Retinal pigment epithelial cell (primary cell): Measurements from ENCODE around the gene ATP5MC2.
"Not testable (repeated sequence)": the region's sequence is repeated elsewhere in the genome, so short reads cannot be mapped to it uniquely, and the experiment has no call there.

Experiments
- DNase-seq: peaks from one replicate; pipeline ENCODE4 v3.0.0-alpha.2; 2010; ENCODE audit warnings: low read depth
- H3K4me3 ChIP-seq: 2 replicates; pipeline ENCODE4 v1.5.1; 2011; ENCODE audit warnings: mild to moderate bottlenecking, low read length, control low read depth, moderate library complexity
- TF ChIP-seq, protein P1 (sequence below): conservative IDR thresholded peaks from 2 replicates; pipeline ENCODE4 v1.5.1; 2011; ENCODE audit warnings: low read depth, low read length, control low read depth, inconsistent platforms

Gene ATP5MC2

GRCh38 chr12:53651737-53652136, 24.1 kb downstream of the ATP5MC2 start:
- TF ChIP-seq, protein P1, sequence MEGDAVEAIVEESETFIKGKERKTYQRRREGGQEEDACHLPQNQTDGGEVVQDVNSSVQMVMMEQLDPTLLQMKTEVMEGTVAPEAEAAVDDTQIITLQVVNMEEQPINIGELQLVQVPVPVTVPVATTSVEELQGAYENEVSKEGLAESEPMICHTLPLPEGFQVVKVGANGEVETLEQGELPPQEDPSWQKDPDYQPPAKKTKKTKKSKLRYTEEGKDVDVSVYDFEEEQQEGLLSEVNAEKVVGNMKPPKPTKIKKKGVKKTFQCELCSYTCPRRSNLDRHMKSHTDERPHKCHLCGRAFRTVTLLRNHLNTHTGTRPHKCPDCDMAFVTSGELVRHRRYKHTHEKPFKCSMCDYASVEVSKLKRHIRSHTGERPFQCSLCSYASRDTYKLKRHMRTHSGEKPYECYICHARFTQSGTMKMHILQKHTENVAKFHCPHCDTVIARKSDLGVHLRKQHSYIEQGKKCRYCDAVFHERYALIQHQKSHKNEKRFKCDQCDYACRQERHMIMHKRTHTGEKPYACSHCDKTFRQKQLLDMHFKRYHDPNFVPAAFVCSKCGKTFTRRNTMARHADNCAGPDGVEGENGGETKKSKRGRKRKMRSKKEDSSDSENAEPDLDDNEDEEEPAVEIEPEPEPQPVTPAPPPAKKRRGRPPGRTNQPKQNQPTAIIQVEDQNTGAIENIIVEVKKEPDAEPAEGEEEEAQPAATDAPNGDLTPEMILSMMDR, result no peak
- no peak overlapping the region for H3K4me3 ChIP-seq
- DNase-seq, result no peak

DNA sequence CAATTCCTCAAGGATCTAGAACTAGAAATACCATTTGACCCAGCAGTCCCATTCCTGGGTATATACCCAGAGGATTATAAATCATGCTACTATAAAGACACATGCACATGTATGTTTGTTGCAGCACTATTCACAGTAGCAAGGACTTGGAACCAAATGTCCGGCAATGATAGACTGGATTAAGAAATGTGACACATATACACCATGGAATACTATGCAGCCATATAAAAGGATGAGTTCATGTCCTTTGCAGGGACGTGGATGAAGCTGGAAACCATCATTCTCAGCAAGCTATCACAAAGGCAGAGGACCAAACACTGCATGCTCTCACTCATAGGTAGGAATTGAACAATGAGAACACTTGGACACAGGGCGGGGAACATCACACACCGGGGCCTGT, 29.6 kb downstream of the ATP5MC2 start:
- H3K4me3 ChIP-seq, DNase-seq: not testable (repeated sequence)

GRCh38 chr12:53645165-53645564, 30.7 kb downstream of the ATP5MC2 start:
- TF ChIP-seq, protein P1, result no peak
- no peak overlapping the region for H3K4me3 ChIP-seq
- no peak for DNase-seq

- DNase-seq, result no peak
- no peak overlapping the region for H3K4me3 ChIP-seq
- TF ChIP-seq, protein P1, result no peak
Measured at GRCh38 chr12:53644133-53644532, 31.8 kb downstream of the ATP5MC2 start.

GRCh38 chr12:53643232-53643979, 32.5 kb downstream of the ATP5MC2 start:
- no peak overlapping the region for H3K4me3 ChIP-seq
- DNase-seq, result no peak
- TF ChIP-seq, protein P1, result no peak

DNA sequence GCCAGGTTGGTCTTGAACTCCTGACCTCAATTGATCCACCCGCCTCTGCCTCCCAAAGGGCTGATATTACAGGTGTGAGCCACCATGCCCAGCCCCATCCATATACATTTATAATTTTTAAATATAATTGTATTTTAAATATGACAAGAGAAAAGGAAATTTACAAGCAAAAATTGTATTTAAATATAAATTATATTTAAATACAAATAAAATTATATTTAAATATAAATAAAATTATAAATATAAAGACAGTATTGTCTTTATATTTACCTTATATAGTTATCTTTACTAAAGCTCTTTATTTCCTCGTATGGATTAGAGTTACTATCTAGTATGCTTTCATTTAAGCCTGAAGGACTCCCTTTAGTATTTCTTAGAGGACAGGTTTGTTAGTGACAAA, 37.8 kb downstream of the ATP5MC2 start:
- TF ChIP-seq, protein P1, result no peak
- no peak overlapping the region for H3K4me3 ChIP-seq
- DNase-seq, result no peak

DNA sequence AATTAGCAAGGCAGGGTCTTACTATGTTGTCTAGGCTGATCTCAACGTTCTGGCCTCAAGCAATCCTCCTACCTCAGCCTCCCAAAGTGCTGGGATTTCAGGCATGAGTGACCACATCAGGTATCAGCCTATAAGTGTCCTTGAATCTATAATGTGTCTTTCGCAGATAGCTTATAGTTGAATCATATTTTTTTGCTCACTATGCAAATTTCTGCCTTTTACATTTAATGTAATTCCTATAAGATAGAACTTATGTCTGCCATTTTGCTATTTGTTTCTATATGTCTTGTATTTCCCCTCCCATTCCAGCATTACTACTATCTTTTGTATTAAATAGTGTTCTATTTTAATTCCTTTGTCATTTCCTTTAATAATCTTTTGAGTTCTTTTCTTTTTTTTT, 39.2 kb downstream of the ATP5MC2 start:
- DNase-seq, result no peak

DNA sequence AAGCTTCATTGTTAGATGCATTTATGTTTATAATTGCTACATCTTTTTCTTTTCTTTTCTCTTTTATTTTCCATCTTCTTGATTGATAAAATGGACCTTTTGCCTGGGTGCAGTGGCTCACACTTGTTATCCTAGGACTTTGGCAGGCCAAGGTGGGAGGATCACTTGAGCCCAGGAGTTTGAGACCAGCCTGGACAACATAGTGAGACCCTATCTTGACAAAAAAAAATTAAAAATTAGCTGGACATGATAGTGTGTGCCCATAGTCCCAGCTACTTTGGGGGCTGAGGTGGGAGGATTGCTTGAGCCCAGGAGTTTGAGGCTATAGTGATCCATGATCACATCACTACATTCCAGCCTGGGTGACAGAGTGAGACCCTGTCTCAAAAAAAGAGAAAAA, 40.2 kb downstream of the ATP5MC2 start:
- not testable (repeated sequence) for DNase-seq, H3K4me3 ChIP-seq

More for the DNA sequence above, 39.2 kb downstream of the ATP5MC2 start:
- TF ChIP-seq, protein P1, result no peak
- H3K4me3 ChIP-seq, result no peak overlapping the region
